Smooth muscle cell of bladder (primary cell): ENCODE results near the gene SPATA20. TPM values are rescaled to one million over a fixed set of nuclear protein-coding genes. Genes with fewer than 3 reads are reported as not detected.

Experiments
- total RNA-seq: library from RNA; depleted of rRNA; stranded (reverse); fragments of >200 nt; gene quantifications from 2 replicates; pipeline ENCODE4 v1.2.3, GENCODE V29; 2014

SPATA20 gene
- 56.9 and 59.6 TPM in 2 replicates for total RNA-seq

DNA sequence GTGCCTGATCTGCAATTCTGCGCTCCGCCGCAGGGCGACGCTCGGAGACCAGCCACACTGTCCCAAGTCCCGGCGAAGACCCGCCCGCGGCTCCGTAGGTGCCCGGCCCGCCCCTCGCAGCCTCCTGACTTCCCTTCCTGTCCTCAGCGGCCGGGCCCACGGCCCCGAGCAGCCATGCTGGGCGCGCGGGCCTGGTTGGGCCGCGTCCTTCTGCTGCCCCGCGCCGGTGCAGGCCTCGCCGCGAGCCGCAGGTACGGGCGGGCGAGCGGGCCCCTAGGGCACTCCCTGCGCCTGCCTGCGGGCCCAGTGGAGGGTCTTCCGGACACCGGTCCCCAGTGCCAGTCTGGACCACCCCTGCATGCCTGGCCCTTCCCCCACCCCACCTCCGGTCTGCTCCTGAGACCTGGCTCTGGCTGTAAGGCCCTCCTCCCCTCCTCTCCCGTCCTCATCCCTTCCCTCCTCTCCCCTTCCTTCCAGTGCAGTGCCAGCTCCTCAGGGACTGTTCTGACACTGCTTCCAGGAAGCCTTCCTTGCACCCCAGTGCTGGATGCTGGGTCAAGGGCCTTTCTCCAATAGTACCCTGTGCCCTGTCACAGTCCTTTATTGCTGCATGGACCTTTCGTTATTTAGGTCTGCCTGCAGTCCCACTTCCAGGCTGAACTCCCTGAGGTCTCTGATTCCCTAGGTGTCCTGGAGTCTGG, at the start of gene SPATA20:
SPATA20 (plus strand) TSS at position 140 of the 701 bp plus-strand sequence; CDS start at position 175, 35 bp downstream.

GRCh38 chr17:50507871-50508572, 39.0 kb upstream of the SPATA20 start, which contains the start of gene MYCBPAP:
Gene MYCBPAP, plus strand, starts transcription at chr17:50508439. Its CDS starts 236 bp downstream, at chr17:50508675.

DNA sequence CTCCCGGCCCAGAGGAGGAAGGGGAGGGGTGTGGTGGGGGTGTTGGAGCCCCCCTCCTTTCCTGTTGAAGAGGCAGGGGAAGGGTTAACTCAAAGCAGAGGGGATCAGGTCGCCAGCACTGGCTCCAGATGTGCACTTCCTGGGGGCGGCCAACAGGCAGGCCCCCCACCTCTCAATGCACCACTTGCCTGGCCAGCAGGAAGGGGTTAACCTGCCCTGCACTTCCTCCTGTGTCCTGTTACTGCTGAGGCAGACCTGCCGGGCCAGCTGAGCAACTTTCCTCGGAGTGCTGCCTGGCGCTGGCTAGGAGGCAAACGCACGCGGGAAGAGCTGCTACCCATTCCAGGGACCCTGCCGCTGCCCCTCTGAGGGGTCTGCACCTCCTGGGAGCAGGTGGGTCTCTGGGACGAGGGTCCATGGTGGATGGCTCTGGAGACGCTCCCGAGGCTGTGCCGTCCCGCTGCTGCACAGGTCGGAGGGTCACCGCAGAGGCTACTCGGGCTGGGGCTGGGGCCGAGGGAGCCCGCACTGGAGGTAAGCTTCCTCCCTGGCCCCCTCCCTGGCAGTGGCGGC, 14.4 kb upstream of the SPATA20 start, which contains the start of gene EPN3:
EPN3 (plus strand) TSS at position 284 of the 573 bp plus-strand sequence. CDS start 3,822 bp downstream, outside the sequence.

DNA sequence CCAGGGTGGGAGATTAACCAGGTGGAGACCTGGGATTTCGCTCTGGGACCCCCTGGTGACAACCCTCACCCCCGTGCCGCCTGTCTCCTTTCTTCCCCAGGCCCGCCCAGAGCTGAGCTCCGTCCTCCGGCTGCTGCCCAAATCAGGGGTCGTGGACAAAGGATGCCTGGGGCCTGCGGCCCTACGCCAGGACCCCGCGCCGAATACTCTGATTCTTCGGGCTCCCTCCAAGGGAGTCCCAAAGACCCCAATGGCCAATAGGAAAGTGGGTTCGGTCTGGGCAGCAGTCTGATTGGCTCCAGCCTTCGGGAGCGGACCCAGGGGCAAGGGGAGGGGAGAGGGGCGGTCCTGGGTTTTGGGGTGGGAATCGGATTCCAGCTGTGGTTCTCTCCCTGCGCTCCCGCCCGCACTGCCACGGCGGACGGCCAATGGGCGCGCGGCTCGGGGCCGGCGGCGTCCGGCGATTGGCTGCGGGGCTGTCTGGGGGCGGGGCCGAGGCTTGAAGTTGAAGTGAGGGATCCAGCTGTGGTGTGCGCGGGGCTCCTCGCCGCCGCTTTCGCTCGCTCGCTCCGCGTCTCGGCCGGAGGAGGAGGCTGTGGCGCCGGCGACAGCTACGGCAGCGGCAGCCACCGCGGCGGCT, 13.3 kb downstream of the SPATA20 start, which contains the start of gene CACNA1G:
CACNA1G (plus strand) TSS at position 531 of the 640 bp plus-strand sequence. CDS start 745 bp downstream, outside the sequence.

Other genes starting within 250 kb of the SPATA20 start
- gene XYLT2, start 201.0 kb upstream of the SPATA20 start, total RNA-seq, result 46.5 and 52.6 TPM in 2 replicates
- 68.6 and 68.9 TPM in 2 replicates for gene MRPL27, start 174.0 kb upstream of the SPATA20 start, total RNA-seq
- 1.3 TPM in 2 replicates for gene EME1, start 173.9 kb upstream of the SPATA20 start, total RNA-seq
- 135 and 154 TPM in 2 replicates for gene LRRC59, start 149.7 kb upstream of the SPATA20 start, total RNA-seq
- 20.3 and 40.5 TPM in 2 replicates for gene ACSF2, start 121.0 kb upstream of the SPATA20 start, total RNA-seq
- not detected in 2 replicates for gene CHAD, start 78.3 kb upstream of the SPATA20 start, total RNA-seq
- gene RSAD1, start 68.3 kb upstream of the SPATA20 start, total RNA-seq, result 9.8 and 16.6 TPM in 2 replicates
- gene MYCBPAP, start 38.7 kb upstream of the SPATA20 start, total RNA-seq, result 0.43 and 1.6 TPM in 2 replicates
- not detected in 2 replicates for gene EPN3, start 14.4 kb upstream of the SPATA20 start, total RNA-seq
- under 0.01 and 0.37 TPM in 2 replicates for gene CACNA1G, start 13.5 kb downstream of the SPATA20 start, total RNA-seq
- gene ABCC3, start 87.7 kb downstream of the SPATA20 start, total RNA-seq, result 17.1 and 23.8 TPM in 2 replicates
- gene ANKRD40, start 160.7 kb downstream of the SPATA20 start, total RNA-seq, result 18.9 and 25.5 TPM in 2 replicates
- gene LUC7L3, start 172.4 kb downstream of the SPATA20 start, total RNA-seq, result 17.4 and 23.1 TPM in 2 replicates
- gene ANKRD40CL, start 220.3 kb downstream of the SPATA20 start, total RNA-seq, result not detected in 2 replicates